Bronchial epithelial cell (primary cell): ENCODE measurements around the gene SCFD2. TPM values are rescaled to one million over a fixed set of nuclear protein-coding genes. Genes with fewer than 3 reads are reported as not detected.

ENCODE experiments used
- DNase-seq: peaks from one replicate; pipeline ENCODE4 v3.0.0-alpha.2; 2010; ENCODE audit warnings: low read depth
- FAIRE-seq: peaks from 2 replicates; lab custom pipeline; 2011; peaks lifted over from hg19 to GRCh38; lab: Jason Lieb, UNC
- H3K27me3 ChIP-seq: 2 replicates; pipeline ENCODE4 v1.5.1; 2011; ENCODE audit warnings: low read length; ENCODE audit not compliant: control insufficient read depth, insufficient read depth
- H3K36me3 ChIP-seq: 2 replicates; pipeline ENCODE4 v1.5.1; 2011; ENCODE audit warnings: low read length; ENCODE audit not compliant: control insufficient read depth, insufficient read depth
- H3K4me3 ChIP-seq: 2 replicates; pipeline ENCODE4 v1.5.1; 2011; ENCODE audit warnings: mild to moderate bottlenecking, low read depth, low read length, control low read depth
- CTCF ChIP-seq: IDR thresholded peaks from 2 replicates; pipeline ENCODE4 v1.5.1; 2011; ENCODE audit warnings: mild to moderate bottlenecking, moderate library complexity, low read length, control low read depth, inconsistent platforms; ENCODE audit not compliant: insufficient read depth, severe bottlenecking
- total RNA-seq: library from RNA; depleted of rRNA; stranded (reverse); fragments of >200 nt; gene quantifications from 2 replicates; pipeline ENCODE4 v1.2.1, GENCODE V29; 2014

SCFD2 gene
- total RNA-seq, 1 donor from 2014 or later: 21.9 TPM

- DNase-seq: no peak
- no peak overlapping the region for H3K4me3 ChIP-seq
- H3K27me3 ChIP-seq: no peaks in the 10 kb centered on the region
- TF ChIP-seq CTCF: no peak
- no peaks in the 10 kb centered on the region for H3K36me3 ChIP-seq
- FAIRE-seq: no peak
These were observed 343.9 kb downstream of the SCFD2 start for GRCh38 chr4:53021754-53022512.

- no peaks in the 10 kb centered on the region for H3K27me3 ChIP-seq
- no peak for TF ChIP-seq CTCF
- DNase-seq: peak; percentile 59
- H3K36me3 ChIP-seq: no peaks in the 10 kb centered on the region
- H3K4me3 ChIP-seq: no peak overlapping the region
- FAIRE-seq: no peak
These were observed 346.1 kb downstream of the SCFD2 start for GRCh38 chr4:53019485-53020382.

DNA sequence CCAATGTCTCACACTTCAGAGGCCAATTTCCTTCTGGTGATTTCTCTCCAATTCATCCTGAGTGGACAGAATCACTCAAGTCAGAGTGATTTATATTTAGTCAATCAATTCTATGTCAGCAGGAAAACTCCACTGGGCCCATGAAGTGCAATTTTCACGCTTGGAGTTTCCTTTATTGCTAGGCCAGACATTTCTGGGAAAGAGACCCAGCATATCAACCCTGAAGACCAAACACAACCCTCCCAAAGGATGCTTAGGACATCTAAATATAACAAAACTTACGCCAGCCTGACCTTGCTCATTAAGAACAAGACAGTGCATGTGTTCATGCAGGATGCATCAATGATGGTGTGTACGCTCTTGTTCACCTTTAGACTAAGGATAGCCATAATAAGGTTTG lies 347.4 kb downstream of the SCFD2 start:
- FAIRE-seq (no peak), DNase-seq (no peak)
- TF ChIP-seq CTCF: no peak
- no peak overlapping the region for H3K4me3 ChIP-seq
- no peaks in the 10 kb centered on the region for H3K27me3 ChIP-seq
- H3K36me3 ChIP-seq: no peaks in the 10 kb centered on the region

DNA sequence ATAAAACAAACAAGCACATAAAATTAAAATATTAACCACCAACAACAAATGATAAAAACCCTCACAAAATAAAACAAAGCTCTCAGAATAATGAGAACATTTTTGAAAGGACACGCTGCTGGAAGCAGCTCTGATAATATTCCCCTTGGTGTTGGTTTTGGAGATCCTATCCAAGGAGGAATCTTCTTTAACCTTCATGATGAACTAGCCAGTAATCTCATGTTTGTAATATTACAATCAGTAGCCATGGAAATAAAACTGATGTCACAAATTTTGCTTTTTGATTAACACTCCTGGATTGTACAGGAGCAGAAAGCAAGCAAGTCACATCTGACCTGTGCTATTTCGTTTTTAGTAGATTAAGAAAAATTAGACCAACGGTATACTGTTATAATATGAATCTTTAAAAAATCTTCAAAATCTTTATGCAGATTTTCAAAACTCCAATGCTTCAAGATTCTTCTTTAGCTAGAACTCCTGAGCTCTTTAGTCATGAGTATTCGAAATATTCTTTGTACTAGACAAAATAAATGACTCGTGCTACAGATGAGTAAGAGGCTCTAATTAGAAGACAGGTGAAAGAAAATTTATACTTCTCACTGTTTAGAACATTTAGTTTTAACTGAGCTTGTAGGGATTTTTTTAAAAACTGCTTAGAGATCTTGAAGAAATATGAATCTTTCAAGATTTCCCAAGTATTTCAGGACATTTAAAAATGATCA lies 349.6 kb downstream of the SCFD2 start:
- FAIRE-seq (no peak), DNase-seq (peak; percentile 47)
- Histone ChIP-seq H3K4me3 (no peak overlapping the region), H3K27me3 (no peaks in the 10 kb centered on the region), H3K36me3 (no peaks in the 10 kb centered on the region)
- TF ChIP-seq CTCF: no peak

DNA sequence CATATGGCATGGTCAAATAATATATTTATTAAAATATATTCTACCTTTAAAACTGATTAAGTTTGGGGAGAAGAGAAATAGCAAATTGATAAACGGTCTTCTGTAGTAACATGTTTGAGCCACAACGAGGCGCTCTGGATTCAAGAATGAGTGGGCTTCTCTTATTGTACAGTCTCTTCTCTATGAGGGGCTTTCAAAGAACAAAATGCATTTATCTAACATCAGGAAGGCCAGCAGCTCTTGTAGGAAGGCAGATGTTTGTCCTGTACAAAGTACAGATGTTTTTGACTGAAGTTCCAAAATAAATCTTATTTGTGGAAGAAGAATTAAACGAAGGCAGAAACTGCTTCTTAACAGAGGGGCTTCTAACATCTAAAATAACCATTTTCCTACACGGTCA lies 350.2 kb downstream of the SCFD2 start:
- no peak overlapping the region for H3K4me3 ChIP-seq
- DNase-seq (peak; percentile 33), FAIRE-seq (no peak)
- no peaks in the 10 kb centered on the region for H3K27me3 ChIP-seq
- no peaks in the 10 kb centered on the region for H3K36me3 ChIP-seq
- TF ChIP-seq CTCF: peak; percentile 49
